ENCODE results near the gene KPNA5.

DNA sequence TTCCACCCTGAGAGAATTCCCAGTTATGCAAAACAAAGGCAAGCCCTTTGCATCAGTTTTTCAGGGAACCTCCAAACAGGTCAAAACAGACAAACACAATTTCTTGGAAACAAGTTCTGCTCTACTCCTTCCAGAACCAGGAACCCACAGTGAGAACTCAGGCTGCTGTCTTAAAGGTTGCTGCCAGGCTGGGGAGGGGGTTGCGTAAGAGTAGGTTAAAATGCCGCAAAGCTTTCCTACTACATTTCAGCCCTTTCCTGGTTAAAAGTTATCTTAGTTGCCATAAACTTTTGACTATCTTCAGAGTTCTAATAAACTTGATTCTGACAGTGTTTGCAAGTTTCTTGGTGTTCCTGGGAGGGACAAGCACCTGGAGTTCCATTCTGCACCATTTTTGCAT is 33.8 kb downstream of the KPNA5 start:
- no peak for TF ChIP-seq CTCF (IDR thresholded peaks at IDR 0.05)
- TF ChIP-seq POLR2A (IDR thresholded peaks at IDR 0.05): no peak
- no peak for TF ChIP-seq POLR2AphosphoS5 (IDR thresholded peaks at IDR 0.05)

All from transverse colon (tissue), 4 donors.